Activated naive CD8-positive, alpha-beta T cell treated with anti-CD3 and anti-CD28 coated beads, Interleukin-2, amount 50 U/mL, for 16 hours (primary cell): ENCODE data around the gene FRMD5.
"Not testable (repeated sequence)": the region's sequence is repeated elsewhere in the genome, so short reads cannot be mapped to it uniquely, and the experiment has no call there.

ENCODE experiments used
- DNase-seq: peaks from one replicate; pipeline ENCODE4 v3.0.0-alpha.2; 2020; ENCODE audit warnings: low read depth, low spot score

The FRMD5 gene

DNA sequence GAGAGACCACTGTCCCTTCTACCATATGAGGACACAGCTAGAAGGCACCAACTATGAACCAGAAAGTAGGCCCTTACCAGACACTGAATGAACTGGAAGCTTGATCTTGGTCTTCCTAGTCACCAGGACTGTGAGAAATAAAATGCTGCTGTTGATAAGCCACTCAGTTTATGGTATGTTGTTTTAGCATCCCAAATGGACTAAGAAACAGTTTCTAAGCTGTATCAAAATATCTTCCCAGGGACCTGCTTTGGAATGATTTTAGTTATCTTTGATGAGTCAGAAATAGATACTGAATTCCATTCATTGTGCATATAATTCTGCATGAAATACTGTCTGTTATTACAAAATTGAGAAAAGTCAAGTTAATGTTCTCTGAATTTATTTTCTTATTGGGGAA is 349.6 kb downstream of the FRMD5 start:
- no peak for DNase-seq

- not testable (repeated sequence) for DNase-seq
Observed at GRCh38 chr15:43832485-43832884, 362.6 kb downstream of the FRMD5 start.

DNA sequence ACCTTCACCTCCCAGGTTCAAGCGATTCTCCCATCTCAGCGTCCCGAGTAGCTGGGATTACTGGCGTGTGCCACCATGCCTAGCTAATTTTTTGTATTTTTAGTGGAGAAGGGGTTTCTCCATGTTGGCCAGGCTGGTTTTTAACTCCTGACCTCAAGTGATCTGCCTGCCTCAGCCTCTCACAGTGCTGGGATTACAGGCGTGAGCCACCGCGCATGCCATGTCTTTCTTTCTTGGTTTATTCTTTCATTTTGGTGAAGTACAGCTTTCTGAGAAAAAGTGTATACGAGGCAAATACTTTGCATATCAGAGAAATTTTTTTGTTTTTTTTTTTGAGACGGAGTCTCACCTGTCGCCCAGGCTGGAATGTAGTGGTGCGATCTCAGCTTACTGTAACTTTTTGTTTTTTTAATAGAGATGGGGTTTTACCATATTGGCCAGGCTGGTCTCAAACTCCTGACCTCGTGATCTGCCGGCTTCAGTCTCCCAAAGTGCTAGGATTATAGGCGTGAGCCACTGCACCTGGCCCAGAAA is 363.5 kb downstream of the FRMD5 start:
- DNase-seq: not testable (repeated sequence)

DNA sequence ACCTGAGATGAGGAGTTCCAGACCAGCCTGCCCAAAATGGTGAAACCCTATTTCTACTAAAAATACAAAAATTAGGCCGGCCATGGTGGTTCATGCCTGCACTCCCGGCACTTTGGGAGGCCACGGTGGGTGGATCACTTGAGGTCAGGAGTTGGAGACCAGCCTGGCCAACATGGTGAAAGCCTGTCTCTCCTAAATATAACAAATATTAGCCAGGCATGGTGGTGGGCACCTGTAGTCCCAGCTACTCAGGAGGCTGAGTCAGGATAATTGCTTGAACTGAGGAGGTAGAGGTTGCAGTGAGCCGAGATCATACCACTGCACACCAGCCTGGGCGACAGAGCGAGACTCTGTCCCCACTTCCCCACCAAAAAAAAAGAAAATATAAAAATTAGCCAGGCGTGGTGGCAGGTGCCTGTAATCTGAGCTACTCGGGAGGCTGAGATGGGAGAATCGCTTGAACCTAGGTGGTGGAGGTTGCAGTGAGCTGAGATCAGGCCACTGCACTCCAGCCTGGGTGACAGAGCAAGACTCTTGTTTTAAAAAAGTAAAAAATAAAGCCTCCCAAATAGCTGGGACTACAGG is 364.3 kb downstream of the FRMD5 start:
- not testable (repeated sequence) for DNase-seq

- DNase-seq: not testable (repeated sequence)
Observed at GRCh38 chr15:43829951-43830540, 365.0 kb downstream of the FRMD5 start.

DNA sequence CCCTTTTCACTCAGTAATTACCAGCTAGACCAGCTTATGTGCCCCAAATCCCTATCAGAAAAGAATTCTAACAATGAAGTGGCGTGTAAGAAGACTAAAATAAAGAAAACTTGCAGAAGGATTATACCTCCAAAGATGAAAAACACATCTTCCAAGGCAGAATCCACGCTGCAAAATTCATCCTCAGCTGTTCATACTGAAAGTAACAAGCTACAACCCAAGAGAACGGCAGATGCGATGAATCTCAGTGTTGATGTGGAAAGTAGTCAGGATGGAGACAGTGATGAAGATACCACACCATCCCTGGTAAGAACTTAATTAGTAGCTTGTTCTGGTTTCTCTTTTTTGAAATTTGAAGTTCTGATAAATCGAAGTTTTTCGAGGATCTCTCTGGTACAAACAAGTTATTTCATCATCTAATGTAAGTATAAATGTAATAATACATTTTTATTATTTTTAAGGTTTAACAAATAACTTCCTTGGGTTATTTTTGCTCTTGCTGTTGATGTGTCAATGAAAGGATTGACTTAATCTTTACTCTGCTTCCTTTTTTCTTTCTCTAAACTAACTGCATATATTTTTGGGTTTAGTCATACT is 366.9 kb downstream of the FRMD5 start:
- no peak for DNase-seq

DNA sequence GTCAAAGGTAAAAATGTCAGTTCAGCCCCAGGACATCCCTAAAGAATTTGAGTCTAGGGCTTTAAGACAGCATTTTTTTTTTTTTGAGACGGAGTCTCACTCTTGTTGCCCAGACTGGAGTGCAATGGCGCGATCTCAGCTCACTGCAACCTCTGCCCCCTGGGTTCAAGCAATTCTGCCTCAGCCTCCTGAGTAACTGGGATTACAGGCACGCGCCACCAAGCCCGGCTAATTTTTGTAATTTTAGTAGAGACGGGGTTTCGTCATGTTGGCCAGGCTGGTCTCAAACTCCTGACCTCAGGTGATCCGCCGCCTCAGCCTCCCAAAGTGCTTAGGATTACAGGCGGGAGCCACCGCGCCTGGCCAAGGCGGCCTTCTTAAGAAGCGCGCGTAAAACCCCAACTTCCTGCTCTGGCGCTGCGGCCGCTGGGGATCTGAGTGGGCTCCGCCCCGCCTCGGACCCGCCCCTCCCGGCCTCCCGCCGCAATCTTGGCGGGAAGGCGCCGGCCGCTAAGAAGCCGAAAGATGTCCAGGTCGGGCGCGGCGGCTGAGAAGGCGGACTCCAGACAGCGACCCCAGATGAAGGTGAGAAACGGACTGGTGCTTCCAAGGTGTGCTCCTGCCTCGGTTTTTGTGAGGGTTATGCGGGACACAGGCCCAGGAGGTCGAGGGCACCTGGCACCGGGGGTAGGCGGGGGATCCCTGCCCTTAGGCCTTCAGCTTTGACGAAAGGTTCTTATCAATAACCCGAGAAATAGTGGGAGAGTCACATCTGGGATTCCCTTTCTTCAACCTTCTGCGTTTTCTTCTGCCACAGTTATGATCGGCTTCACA is 368.3 kb downstream of the FRMD5 start, which contains the start of gene WDR76:
Gene WDR76 (plus strand): TSS at position 495 of the 834 bp plus-strand sequence. CDS start 31 bp downstream, at position 526.
- DNase-seq: peak; percentile 27

GRCh38 chr15:43826029-43826507 is 369.0 kb downstream of the FRMD5 start:
- no peak for DNase-seq

DNA sequence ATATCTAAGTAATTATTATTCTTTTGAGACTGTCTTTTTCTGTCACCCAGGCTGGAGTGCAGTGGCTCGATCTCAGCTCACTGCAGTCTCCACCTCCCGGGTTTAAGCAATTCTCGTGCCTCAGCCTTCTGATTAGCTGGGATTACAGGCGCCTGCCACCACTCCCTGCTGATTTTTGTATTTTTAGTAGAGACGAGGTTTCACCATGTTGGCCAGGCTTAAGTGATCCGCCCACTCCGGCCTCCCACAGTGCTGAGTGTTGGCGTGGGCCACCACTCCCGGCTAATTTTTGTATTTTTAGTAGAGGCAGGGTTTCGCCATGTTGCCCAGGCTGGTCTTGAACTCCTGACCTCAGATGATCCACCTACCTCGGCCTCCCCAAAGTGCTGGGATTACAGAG is 369.8 kb downstream of the FRMD5 start:
- DNase-seq: not testable (repeated sequence)

DNA sequence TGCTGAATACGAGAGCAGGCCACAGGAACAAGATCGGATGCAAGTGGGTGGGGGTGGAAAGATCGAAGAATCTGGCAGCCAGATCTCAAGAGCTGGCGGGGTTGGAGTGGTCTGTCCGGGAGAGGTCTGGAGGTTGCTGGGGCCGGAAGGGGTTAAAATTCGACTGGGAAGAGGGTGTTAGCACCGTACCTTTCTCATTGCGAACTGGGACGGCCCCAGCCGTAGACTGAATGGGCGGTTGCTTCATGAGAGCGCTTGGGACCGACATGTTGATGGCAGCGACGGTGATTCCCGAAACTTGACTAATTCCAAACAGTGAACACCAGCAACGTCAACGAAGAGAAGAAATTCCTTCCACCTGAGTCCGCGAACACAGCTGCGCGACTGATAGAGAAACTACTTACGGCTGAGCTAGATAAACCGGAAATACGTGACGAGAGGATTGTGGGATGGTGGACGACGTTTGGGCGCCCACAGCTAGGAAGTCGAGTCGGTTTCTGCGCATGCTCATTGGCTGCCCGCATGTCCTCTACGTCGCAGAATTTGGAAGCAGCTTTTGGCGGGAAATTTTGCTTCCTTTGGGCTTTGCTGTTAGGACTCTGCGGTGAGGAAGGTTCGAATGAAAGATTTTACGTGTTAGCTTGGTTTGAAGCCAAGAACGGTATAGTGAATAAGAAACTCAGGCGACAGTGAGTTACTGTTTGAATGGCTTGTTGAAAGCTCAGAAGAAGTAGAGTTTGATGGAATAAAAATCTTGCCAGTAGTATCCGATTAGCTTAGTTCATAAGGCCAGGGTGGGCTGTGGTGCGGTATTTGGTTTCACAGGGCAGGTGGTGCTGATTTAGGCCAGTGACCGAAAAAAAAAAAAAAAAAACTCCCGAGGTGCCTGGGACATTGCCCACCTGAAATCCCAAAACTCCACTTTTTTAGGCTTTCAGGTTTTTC is 370.5 kb downstream of the FRMD5 start, which contains the start of gene MFAP1:
Gene MFAP1 (minus strand): TSS at position 389 of the 945 bp plus-strand sequence. CDS start 121 bp downstream, at position 268.
- peak; percentile 75 for DNase-seq

DNA sequence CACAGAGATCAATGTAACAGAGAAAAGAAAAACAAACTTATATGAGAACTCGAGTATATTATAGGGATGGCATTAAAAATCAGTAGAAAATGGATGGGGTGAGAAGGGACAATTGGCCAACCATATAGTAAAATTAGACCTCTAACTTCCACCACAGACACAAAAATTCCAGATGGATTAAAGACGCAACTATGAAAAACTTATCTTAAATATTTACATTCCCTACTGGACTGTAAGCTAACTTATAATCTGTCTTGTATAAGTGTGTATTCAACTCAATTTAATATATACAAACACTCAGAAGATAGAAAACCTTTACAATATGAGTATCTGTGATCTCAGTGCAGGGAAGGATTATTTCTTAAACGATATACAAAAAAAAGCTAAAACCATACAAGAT is 373.6 kb downstream of the FRMD5 start:
- DNase-seq: no peak
